Liver (tissue), 9 donors: ENCODE data around the gene UQCRHL. TPM values are rescaled to one million over a fixed set of nuclear protein-coding genes. Genes with fewer than 3 reads are reported as not detected.

Experiments used
- DNase-seq: peaks from one replicate; pipeline ENCODE4 v3.0.0-alpha.2; 2017; ENCODE audit warnings: low spot score
- H3K27ac ChIP-seq, 2 donors: one replicate each; pipeline ENCODE4 v1.7.0; 2013; ENCODE audit warnings: inconsistent platforms in 2 of 2, low read length in 2 of 2, control low read depth in 1 of 2, low read depth in 1 of 2, mild to moderate bottlenecking in 1 of 2
- H3K27me3 ChIP-seq, 4 donors: one replicate each; pipeline versions ENCODE4 v1.6.1 to v1.7.0; 2013; ENCODE audit warnings: low read length in 3 of 4, inconsistent platforms in 1 of 4, mild to moderate bottlenecking in 1 of 4, moderate library complexity in 1 of 4; ENCODE audit not compliant: control insufficient read depth in 4 of 4, insufficient read depth in 4 of 4
- H3K36me3 ChIP-seq, 4 donors: one replicate each; pipeline versions ENCODE4 v1.6.1 to v1.7.0; 2013; ENCODE audit warnings: low read length in 3 of 4, mild to moderate bottlenecking in 3 of 4, low read depth in 1 of 4, moderate library complexity in 1 of 4; ENCODE audit not compliant: control insufficient read depth in 4 of 4, insufficient read depth in 3 of 4
- H3K4me1 ChIP-seq, 4 donors: one replicate each; pipeline versions ENCODE4 v1.6.1 to v1.7.0; 2013; ENCODE audit warnings: low read length in 3 of 4, mild to moderate bottlenecking in 3 of 4, moderate library complexity in 1 of 4; ENCODE audit not compliant: control insufficient read depth in 4 of 4, insufficient read depth in 4 of 4
- H3K4me3 ChIP-seq, 3 donors: one replicate each; pipeline versions ENCODE4 v1.6.1 to v1.7.0; 2013; ENCODE audit warnings: low read length in 3 of 3, control low read depth in 1 of 3, low read depth in 1 of 3, mild to moderate bottlenecking in 1 of 3
- H3K9ac ChIP-seq, 2 donors: one replicate each; pipeline ENCODE4 v1.7.0; 2013; ENCODE audit warnings: low read length in 2 of 2, mild to moderate bottlenecking in 2 of 2, moderate library complexity in 2 of 2, control low read depth in 1 of 2, low read depth in 1 of 2
- H3K9me3 ChIP-seq, 4 donors: one replicate each; pipeline versions ENCODE4 v1.6.1 to v1.7.0; 2013; ENCODE audit warnings: low read length in 3 of 4; ENCODE audit not compliant: control insufficient read depth in 4 of 4
- ATF3 ChIP-seq: IDR thresholded peaks from 2 replicates; pipeline ENCODE4 v1.6.1; 2016; ENCODE audit warnings: antibody characterized with exemption
- CTCF ChIP-seq: fragments of 150-350 bp; IDR thresholded peaks from 2 replicates; pipeline ENCODE4 v1.5.1; 2017; ENCODE audit warnings: improper control_type of control experiment, low read depth, low read length; ENCODE audit not compliant: missing input control
- EGR1 ChIP-seq, 2 donors: IDR thresholded peaks; 2 replicates each; pipeline ENCODE4 v1.6.1; 2016 to 2018; ENCODE audit warnings: antibody characterized with exemption in 2 of 2, low read depth in 2 of 2
- FOXA1 ChIP-seq: IDR thresholded peaks from 2 replicates; pipeline ENCODE4 v1.6.1; 2016; ENCODE audit warnings: antibody characterized with exemption
- FOXA2 ChIP-seq: IDR thresholded peaks from 2 replicates; pipeline ENCODE4 v1.6.1; 2016; ENCODE audit warnings: antibody characterized with exemption
- HNF4G ChIP-seq: IDR thresholded peaks from 2 replicates; pipeline ENCODE4 v1.6.1; 2016; ENCODE audit warnings: antibody characterized with exemption
- JUND ChIP-seq, 2 donors: IDR thresholded peaks; 2 replicates each; pipeline ENCODE4 v1.6.1; 2016; ENCODE audit warnings: antibody characterized with exemption in 2 of 2
- MAX ChIP-seq: IDR thresholded peaks from 2 replicates; pipeline ENCODE4 v1.6.1; 2016; ENCODE audit warnings: antibody characterized with exemption
- NR2F2 ChIP-seq: IDR thresholded peaks from 2 replicates; pipeline ENCODE4 v1.6.1; 2016; ENCODE audit warnings: antibody characterized with exemption
- RAD21 ChIP-seq, 2 donors: IDR thresholded peaks; 2 replicates each; pipeline ENCODE4 v1.6.1; 2016; ENCODE audit warnings: antibody characterized with exemption in 2 of 2, mild to moderate bottlenecking in 2 of 2
- REST ChIP-seq: IDR thresholded peaks from 2 replicates; pipeline ENCODE4 v1.6.1; 2016; ENCODE audit warnings: antibody characterized with exemption, mild to moderate bottlenecking
- RXRA ChIP-seq, 2 donors: IDR thresholded peaks; 2 replicates each; pipeline ENCODE4 v1.6.1; 2017 to 2018; ENCODE audit warnings: antibody characterized with exemption in 2 of 2, mild to moderate bottlenecking in 1 of 2
- SP1 ChIP-seq: IDR thresholded peaks from 2 replicates; pipeline ENCODE4 v1.6.1; 2018; ENCODE audit warnings: antibody characterized with exemption, mild to moderate bottlenecking
- TAF1 ChIP-seq: conservative IDR thresholded peaks from 2 replicates; pipeline ENCODE4 v1.6.1; 2016; ENCODE audit warnings: antibody characterized with exemption, mild to moderate bottlenecking
- YY1 ChIP-seq: IDR thresholded peaks from 2 replicates; pipeline ENCODE4 v1.6.1; 2016; ENCODE audit warnings: antibody characterized with exemption, mild to moderate bottlenecking
- ZBTB33 ChIP-seq: IDR thresholded peaks from 2 replicates; pipeline ENCODE4 v1.6.1; 2016; ENCODE audit warnings: antibody characterized with exemption
- WGBS: extraction: QIAGEN DNeasy Blood & Tissue Kit; methylation state at CpG from one replicate; pipeline ENCODE4 v1.1.7; 2013; 5-methylcytosine and 5-hydroxymethylcytosine counted together
- polyA plus RNA-seq, 2 donors: library from polyadenylated mRNA; stranded (reverse) in 1 of 2; unstranded in 1 of 2; fragments of 200-250 nt in 1 of 2; fragments of >200 nt in 1 of 2; fragmentation: Nextera tagmentation in 1 of 2; extraction: Ambion mirVana in 1 of 2; gene quantifications; one replicate each; pipeline versions ENCODE4 v1.2.1 to v1.2.3, GENCODE V29; 2013 to 2015
- total RNA-seq, 2 donors: library from RNA; depleted of rRNA; stranded (reverse); fragments of >200 nt; gene quantifications; one replicate each; pipeline ENCODE4 v1.2.3, GENCODE V29; 2014
- donor health status: healthy.
- donor health status: healthy.
- donor health status: healthy.
- donor health status: healthy.
- donor health status: healthy.

The UQCRHL gene
- total and polyA plus RNA-seq, 4 donors, result 0.50 to 2.9 (median 1.4) TPM

GRCh38 chr1:15847893-15848142 lies 40.4 kb upstream of the UQCRHL start:
- H3K9ac ChIP-seq, result peak overlapping the region in 1 of 2 donors; percentile 99
- H3K4me1 ChIP-seq, result peaks cover 12 to 58% (median 43%) of the 10 kb centered on the region in 4 donors
- under 1% methylated on average over 34 of the region's 34 CpGs for WGBS
- H3K36me3 ChIP-seq, result no peaks in the 10 kb centered on the region
- H3K27me3 ChIP-seq, result no peaks in the 10 kb centered on the region
- H3K27ac ChIP-seq, result peak overlapping the region; percentile 98
- H3K9me3 ChIP-seq, result no peaks in the 10 kb centered on the region
- TF ChIP-seq SP1 (no peak), HNF4G (no peak), NR2F2 (no peak), FOXA1 (no peak), EGR1 (IDR thresholded peaks at IDR 0.05; ENCODE audit: low read depth in 2 of 2) (no peak), RAD21 (IDR thresholded peaks at IDR 0.05) (no peak), RXRA (IDR thresholded peaks at IDR 0.05) (no peak), CTCF (no peak), MAX (no peak), ATF3 (no peak), YY1 (no peak), TAF1 (no peak), ZBTB33 (no peak), FOXA2 (no peak), JUND (IDR thresholded peaks at IDR 0.05) (no peak), REST (no peak)
- no peak for DNase-seq
- H3K4me3 ChIP-seq, result peak overlapping the region; percentile 91 to 99 (median 98)
